HCT116 (cell line): ENCODE measurements around the gene ZSCAN25. TPM values are rescaled to one million over a fixed set of nuclear protein-coding genes. Genes with fewer than 3 reads are reported as not detected.

ENCODE experiments used
- ATAC-seq: fragments of 200-7000 bp; cut with Tn5 transposase; 2 replicates; pipeline ENCODE4 v1.9.1; 2020; ENCODE audit warnings: mild to moderate bottlenecking, moderate library complexity
- BruUV-seq: library from RNA; stranded (reverse); fragments of 400-500 nt; replicated peaks from 2 replicates; lab custom pipeline; 2021; lab: Mats Ljungman, UMichigan
- CTCF ChIA-PET: fragments of 300-600 bp; sonication (Branson Sonifier 250); formaldehyde crosslinking; loops from one replicate; lab custom pipeline; 2021; ENCODE audit warnings: antibody characterized with exemption; lab: Charles Lee
- POLR2A ChIA-PET: fragments of 300-600, 350-600 bp; sonication (Branson Sonifier 250); formaldehyde crosslinking; loops from one replicate; lab custom pipeline; 2021; ENCODE audit warnings: antibody characterized with exemption; lab: Charles Lee
- RAD21 ChIA-PET, 2 experiments: fragments of 300-600 bp; sonication (Branson Sonifier 250); formaldehyde crosslinking; loops; one replicate each; lab custom pipeline; 2023; ENCODE audit warnings: low total read pairs in 2 of 2; ENCODE audit not compliant: uncharacterized antibody in 2 of 2, unreplicated experiment in 2 of 2, low non-redundant PET in 1 of 2; lab: Charles Lee
- DNase-seq: peaks from one replicate; pipeline ENCODE4 v3.0.0-alpha.2; 2010; ENCODE audit warnings: low read depth, low spot score
- H2AFZ ChIP-seq: fragments of 200-600 bp; shearing (Covaris generic), sonication (generic); 2 replicates; pipeline ENCODE4 v1.6.1; 2017; ENCODE audit warnings: low read depth, mixed run types, mixed read lengths, antibody characterized with exemption, low read length; ENCODE audit not compliant: poor library complexity, severe bottlenecking
- H3K27ac ChIP-seq: 2 replicates; pipeline ENCODE4 v1.5.1; 2012; ENCODE audit warnings: low read depth, low read length
- H3K27me3 ChIP-seq: fragments of 200-600 bp; sonication (generic); 2 replicates; pipeline ENCODE4 v1.6.1; 2016; ENCODE audit warnings: mixed run types, low read length, mixed read lengths; ENCODE audit not compliant: insufficient read depth
- H3K36me3 ChIP-seq, 2 experiments: fragments of 200-500 bp in 1 of 2; fragments of 200-600 bp in 1 of 2; sonication (Bioruptor generic) in 1 of 2; sonication (generic) in 1 of 2; 2 replicates each; pipeline versions ENCODE4 v1.5.1 to v1.6.1; 2014 to 2016; ENCODE audit warnings: low read length in 2 of 2, inconsistent platforms in 1 of 2, mixed read lengths in 1 of 2, mixed run types in 1 of 2; ENCODE audit not compliant: insufficient read depth in 2 of 2, control insufficient read depth in 1 of 2
- H3K4me1 ChIP-seq, 2 experiments: fragments of 200-600 bp in 1 of 2; sonication (generic) in 1 of 2; 2 replicates each; pipeline versions ENCODE4 v1.5.1 to v1.6.1; 2012 to 2017; ENCODE audit warnings: low read length in 2 of 2, inconsistent platforms in 1 of 2, mild to moderate bottlenecking in 1 of 2, mixed read lengths in 1 of 2, mixed run types in 1 of 2, moderate library complexity in 1 of 2; ENCODE audit not compliant: insufficient read depth in 2 of 2, control insufficient read depth in 1 of 2
- H3K4me2 ChIP-seq: fragments of 200-600 bp; sonication (generic); 2 replicates; pipeline ENCODE4 v1.6.1; 2017; ENCODE audit warnings: mixed run types, low read length, mixed read lengths
- H3K4me3 ChIP-seq, 2 experiments: fragments of 200-600 bp in 1 of 2; sonication (generic) in 1 of 2; replicated peaks in 1 of 2; 2 replicates each; pipeline ENCODE4 v1.5.1; 2011 to 2016; ENCODE audit warnings: low read length in 2 of 2, control low read depth in 1 of 2, low read depth in 1 of 2, mild to moderate bottlenecking in 1 of 2, mixed read lengths in 1 of 2, mixed run types in 1 of 2
- H3K79me2 ChIP-seq: fragments of 200-600 bp; sonication (generic); 2 replicates; pipeline ENCODE4 v1.6.1; 2017; ENCODE audit warnings: mild to moderate bottlenecking, mixed run types, low read length, moderate library complexity, mixed read lengths; ENCODE audit not compliant: insufficient read depth
- H3K9ac ChIP-seq: fragments of 200-600 bp; sonication (generic); 2 replicates; pipeline ENCODE4 v1.6.1; 2016; ENCODE audit warnings: low read length, mixed read lengths
- H3K9me2 ChIP-seq: fragments of 200-600 bp; sonication (generic), shearing (Covaris generic); 2 replicates; pipeline ENCODE4 v1.6.1; 2017; ENCODE audit warnings: mixed run types, mild to moderate bottlenecking, moderate library complexity; ENCODE audit not compliant: insufficient read depth
- H3K9me3 ChIP-seq, 2 experiments: fragments of 200-500 bp in 1 of 2; fragments of 200-600 bp in 1 of 2; sonication (Bioruptor generic) in 1 of 2; sonication (generic) in 1 of 2; 2 replicates each; pipeline ENCODE4 v1.6.1; 2014 to 2017; ENCODE audit warnings: low read length in 2 of 2, mixed read lengths in 2 of 2, inconsistent platforms in 1 of 2, low read depth in 1 of 2, mild to moderate bottlenecking in 1 of 2, mixed run types in 1 of 2, moderate library complexity in 1 of 2; ENCODE audit not compliant: control insufficient read depth in 1 of 2, insufficient read depth in 1 of 2
- H4K20me1 ChIP-seq: fragments of 200-600 bp; sonication (generic), shearing (Covaris generic); 2 replicates; pipeline ENCODE4 v1.6.1; 2017; ENCODE audit warnings: mixed run types, mild to moderate bottlenecking, moderate library complexity; ENCODE audit not compliant: insufficient read depth
- CBX3 ChIP-seq: IDR thresholded peaks from 2 replicates; pipeline ENCODE4 v1.6.1; 2012; ENCODE audit warnings: low read depth
- ELF1 ChIP-seq: IDR thresholded peaks from 2 replicates; pipeline ENCODE4 v1.6.1; 2012; ENCODE audit warnings: low read depth, borderline replicate concordance
- EZH2 ChIP-seq: fragments of 200-600 bp; sonication (generic); IDR thresholded peaks from 2 replicates; pipeline ENCODE4 v1.6.1; 2017; ENCODE audit warnings: antibody characterized with exemption, mixed run types
- EZH2phosphoT487 ChIP-seq: fragments of 200-600 bp; IDR thresholded peaks from 2 replicates; pipeline ENCODE4 v1.6.1; 2018; ENCODE audit warnings: antibody characterized with exemption, borderline replicate concordance
- FOSL1 ChIP-seq: IDR thresholded peaks from 2 replicates; pipeline ENCODE4 v1.6.1; 2012; ENCODE audit warnings: low read depth
- JUND ChIP-seq: IDR thresholded peaks from 2 replicates; pipeline ENCODE4 v1.6.1; 2012
- POLR2A ChIP-seq: IDR thresholded peaks from 2 replicates; pipeline ENCODE4 v1.7.0; 2011; ENCODE audit warnings: borderline replicate concordance; ENCODE audit not compliant: insufficient read depth, insufficient read length; ENCODE audit errors: extremely low read depth
- RAD21 ChIP-seq: IDR thresholded peaks from 2 replicates; pipeline ENCODE4 v1.6.1; 2012; ENCODE audit warnings: low read depth, mild to moderate bottlenecking
- SRF ChIP-seq: IDR thresholded peaks from 2 replicates; pipeline ENCODE4 v1.6.1; 2012; ENCODE audit warnings: low read depth
- YY1 ChIP-seq: IDR thresholded peaks from 2 replicates; pipeline ENCODE4 v1.6.1; 2011; ENCODE audit warnings: low read length, low read depth, moderate library complexity, mild to moderate bottlenecking; ENCODE audit not compliant: insufficient replicate concordance; ENCODE audit errors: extremely low read depth
- ZFX ChIP-seq: fragments of 450-650 bp; IDR thresholded peaks from 2 replicates; pipeline ENCODE4 v1.6.1; 2017
- intact Hi-C: fragments of 100-400 bp; cut with micrococcal nuclease; formaldehyde crosslinking; loops from 2 replicates; pipeline ENCODE4 v1.10.0; 2022
- total RNA-seq: library from RNA; stranded (reverse); gene quantifications from one replicate; pipeline ENCODE4 v1.2.1, GENCODE V29; 2021; ENCODE audit not compliant: unreplicated experiment
- TF ChIP-seq, protein P1 (sequence below): IDR thresholded peaks from 2 replicates; pipeline ENCODE4 v1.6.1; 2012; ENCODE audit warnings: low read depth

Gene ZSCAN25
- total RNA-seq, 1 experiment from 2014 or later: 14.0 TPM

DNA sequence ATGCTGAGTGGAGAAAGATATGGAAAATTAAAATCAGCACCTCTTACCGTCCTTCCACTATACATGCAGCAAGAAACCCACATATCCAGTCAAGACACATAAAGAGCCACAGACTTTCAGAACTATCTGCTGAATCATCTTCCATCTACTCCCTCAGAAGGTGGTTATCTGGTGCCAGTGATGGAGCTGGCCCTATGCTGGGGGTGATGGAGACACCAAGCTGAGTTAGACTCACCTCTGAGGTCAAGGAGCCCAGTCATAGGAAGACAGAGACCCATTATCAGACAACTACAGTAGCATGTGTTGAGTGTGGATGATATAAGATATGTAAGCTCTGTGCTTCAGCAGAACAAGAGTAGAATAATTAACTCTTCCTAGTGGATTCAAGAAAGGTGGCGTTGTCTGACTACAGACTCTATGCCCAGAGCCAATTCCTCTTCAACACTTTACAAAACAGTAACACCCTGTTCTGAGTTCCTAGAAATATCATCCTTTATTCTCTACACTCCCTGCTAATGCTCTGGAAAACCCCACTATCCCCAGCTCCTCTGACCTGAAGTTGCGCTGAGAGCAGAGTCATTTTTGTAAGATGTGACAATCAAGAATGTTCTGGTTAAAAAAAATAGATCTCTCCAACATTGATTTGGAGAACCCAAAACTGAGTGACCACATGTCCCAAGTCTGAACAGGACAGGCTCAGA, 48.7 kb downstream of the ZSCAN25 start:
- Histone ChIP-seq H3K27ac (no peak overlapping the region), H3K4me1 (no peaks in the 10 kb centered on the region), H3K9me2 (no peaks in the 10 kb centered on the region), H3K36me3 (no peaks in the 10 kb centered on the region), H2AFZ (no peak overlapping the region), H3K9ac (no peak overlapping the region), H3K9me3 (no peaks in the 10 kb centered on the region), H4K20me1 (no peaks in the 10 kb centered on the region), H3K4me3 (no peak overlapping the region), H3K27me3 (no peaks in the 10 kb centered on the region), H3K79me2 (no peaks in the 10 kb centered on the region), H3K4me2 (no peak overlapping the region)
- ATAC-seq (no peak), DNase-seq (no peak)
- RAD21 ChIA-PET: no interaction called here
- CTCF ChIA-PET: no interaction called here
- intact Hi-C loops: no loop called here
- POLR2A ChIA-PET: no interaction called here
- no peak for TF ChIP-seq JUND
- TF ChIP-seq YY1: no peak
- no peak for TF ChIP-seq SRF
- TF ChIP-seq ELF1: no peak
- TF ChIP-seq, protein P1, sequence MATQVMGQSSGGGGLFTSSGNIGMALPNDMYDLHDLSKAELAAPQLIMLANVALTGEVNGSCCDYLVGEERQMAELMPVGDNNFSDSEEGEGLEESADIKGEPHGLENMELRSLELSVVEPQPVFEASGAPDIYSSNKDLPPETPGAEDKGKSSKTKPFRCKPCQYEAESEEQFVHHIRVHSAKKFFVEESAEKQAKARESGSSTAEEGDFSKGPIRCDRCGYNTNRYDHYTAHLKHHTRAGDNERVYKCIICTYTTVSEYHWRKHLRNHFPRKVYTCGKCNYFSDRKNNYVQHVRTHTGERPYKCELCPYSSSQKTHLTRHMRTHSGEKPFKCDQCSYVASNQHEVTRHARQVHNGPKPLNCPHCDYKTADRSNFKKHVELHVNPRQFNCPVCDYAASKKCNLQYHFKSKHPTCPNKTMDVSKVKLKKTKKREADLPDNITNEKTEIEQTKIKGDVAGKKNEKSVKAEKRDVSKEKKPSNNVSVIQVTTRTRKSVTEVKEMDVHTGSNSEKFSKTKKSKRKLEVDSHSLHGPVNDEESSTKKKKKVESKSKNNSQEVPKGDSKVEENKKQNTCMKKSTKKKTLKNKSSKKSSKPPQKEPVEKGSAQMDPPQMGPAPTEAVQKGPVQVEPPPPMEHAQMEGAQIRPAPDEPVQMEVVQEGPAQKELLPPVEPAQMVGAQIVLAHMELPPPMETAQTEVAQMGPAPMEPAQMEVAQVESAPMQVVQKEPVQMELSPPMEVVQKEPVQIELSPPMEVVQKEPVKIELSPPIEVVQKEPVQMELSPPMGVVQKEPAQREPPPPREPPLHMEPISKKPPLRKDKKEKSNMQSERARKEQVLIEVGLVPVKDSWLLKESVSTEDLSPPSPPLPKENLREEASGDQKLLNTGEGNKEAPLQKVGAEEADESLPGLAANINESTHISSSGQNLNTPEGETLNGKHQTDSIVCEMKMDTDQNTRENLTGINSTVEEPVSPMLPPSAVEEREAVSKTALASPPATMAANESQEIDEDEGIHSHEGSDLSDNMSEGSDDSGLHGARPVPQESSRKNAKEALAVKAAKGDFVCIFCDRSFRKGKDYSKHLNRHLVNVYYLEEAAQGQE: no peak
- no peak for TF ChIP-seq CBX3
- no peak for TF ChIP-seq POLR2A
- no peak for TF ChIP-seq FOSL1
- TF ChIP-seq ZFX: no peak
- no peak for TF ChIP-seq RAD21
- TF ChIP-seq EZH2phosphoT487: no peak
- no peak for TF ChIP-seq EZH2
- BruUV-seq: no TSS peak
